Liver (tissue), 3 donors: ENCODE data around the gene MRPS16.

ENCODE experiments used
- ATF3 ChIP-seq: IDR thresholded peaks from 2 replicates; pipeline ENCODE4 v1.6.1; 2016; ENCODE audit warnings: antibody characterized with exemption
- EGR1 ChIP-seq, 2 donors: IDR thresholded peaks; 2 replicates each; pipeline ENCODE4 v1.6.1; 2016 to 2018; ENCODE audit warnings: antibody characterized with exemption in 2 of 2, low read depth in 2 of 2
- FOXA1 ChIP-seq: IDR thresholded peaks from 2 replicates; pipeline ENCODE4 v1.6.1; 2016; ENCODE audit warnings: antibody characterized with exemption
- GABPA ChIP-seq, 2 donors: IDR thresholded peaks in 1 of 2; conservative IDR thresholded peaks in 1 of 2; 2 replicates each; pipeline ENCODE4 v1.6.1; 2016; ENCODE audit warnings: antibody characterized with exemption in 2 of 2, mild to moderate bottlenecking in 1 of 2, moderate library complexity in 1 of 2
- JUND ChIP-seq, 2 donors: IDR thresholded peaks; 2 replicates each; pipeline ENCODE4 v1.6.1; 2016; ENCODE audit warnings: antibody characterized with exemption in 2 of 2
- MAX ChIP-seq: IDR thresholded peaks from 2 replicates; pipeline ENCODE4 v1.6.1; 2016; ENCODE audit warnings: antibody characterized with exemption
- NR2F2 ChIP-seq: IDR thresholded peaks from 2 replicates; pipeline ENCODE4 v1.6.1; 2016; ENCODE audit warnings: antibody characterized with exemption
- REST ChIP-seq: IDR thresholded peaks from 2 replicates; pipeline ENCODE4 v1.6.1; 2016; ENCODE audit warnings: antibody characterized with exemption, mild to moderate bottlenecking
- RXRA ChIP-seq, 2 donors: IDR thresholded peaks; 2 replicates each; pipeline ENCODE4 v1.6.1; 2017 to 2018; ENCODE audit warnings: antibody characterized with exemption in 2 of 2, mild to moderate bottlenecking in 1 of 2
- SP1 ChIP-seq: IDR thresholded peaks from 2 replicates; pipeline ENCODE4 v1.6.1; 2018; ENCODE audit warnings: antibody characterized with exemption, mild to moderate bottlenecking
- TAF1 ChIP-seq: conservative IDR thresholded peaks from 2 replicates; pipeline ENCODE4 v1.6.1; 2016; ENCODE audit warnings: antibody characterized with exemption, mild to moderate bottlenecking
- YY1 ChIP-seq: IDR thresholded peaks from 2 replicates; pipeline ENCODE4 v1.6.1; 2016; ENCODE audit warnings: antibody characterized with exemption, mild to moderate bottlenecking
- ZBTB33 ChIP-seq: IDR thresholded peaks from 2 replicates; pipeline ENCODE4 v1.6.1; 2016; ENCODE audit warnings: antibody characterized with exemption
- TF ChIP-seq, protein P1 (sequence below): fragments of 150-350 bp; IDR thresholded peaks from 2 replicates; pipeline ENCODE4 v1.5.1; 2017; ENCODE audit warnings: improper control_type of control experiment, low read depth, low read length; ENCODE audit not compliant: missing input control
- donor health status: healthy.
- donor health status: healthy.

GRCh38 chr10:73218431-73219191 lies 33.8 kb downstream of the MRPS16 start:
- TF ChIP-seq, protein P1, sequence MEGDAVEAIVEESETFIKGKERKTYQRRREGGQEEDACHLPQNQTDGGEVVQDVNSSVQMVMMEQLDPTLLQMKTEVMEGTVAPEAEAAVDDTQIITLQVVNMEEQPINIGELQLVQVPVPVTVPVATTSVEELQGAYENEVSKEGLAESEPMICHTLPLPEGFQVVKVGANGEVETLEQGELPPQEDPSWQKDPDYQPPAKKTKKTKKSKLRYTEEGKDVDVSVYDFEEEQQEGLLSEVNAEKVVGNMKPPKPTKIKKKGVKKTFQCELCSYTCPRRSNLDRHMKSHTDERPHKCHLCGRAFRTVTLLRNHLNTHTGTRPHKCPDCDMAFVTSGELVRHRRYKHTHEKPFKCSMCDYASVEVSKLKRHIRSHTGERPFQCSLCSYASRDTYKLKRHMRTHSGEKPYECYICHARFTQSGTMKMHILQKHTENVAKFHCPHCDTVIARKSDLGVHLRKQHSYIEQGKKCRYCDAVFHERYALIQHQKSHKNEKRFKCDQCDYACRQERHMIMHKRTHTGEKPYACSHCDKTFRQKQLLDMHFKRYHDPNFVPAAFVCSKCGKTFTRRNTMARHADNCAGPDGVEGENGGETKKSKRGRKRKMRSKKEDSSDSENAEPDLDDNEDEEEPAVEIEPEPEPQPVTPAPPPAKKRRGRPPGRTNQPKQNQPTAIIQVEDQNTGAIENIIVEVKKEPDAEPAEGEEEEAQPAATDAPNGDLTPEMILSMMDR, result peak; percentile 33
- TF ChIP-seq GABPA (IDR thresholded peaks at IDR 0.05 in 1 of 2, conservative IDR thresholded peaks at IDR 0.05 in 1 of 2) (no peak), JUND (IDR thresholded peaks at IDR 0.05) (no peak), EGR1 (IDR thresholded peaks at IDR 0.05; ENCODE audit: low read depth in 2 of 2) (no peak), NR2F2 (no peak), SP1 (no peak), REST (no peak), FOXA1 (no peak), ZBTB33 (no peak), RXRA (IDR thresholded peaks at IDR 0.05) (no peak), ATF3 (no peak), YY1 (no peak), TAF1 (no peak), MAX (no peak)
